Ovary (tissue), 10 donors: ENCODE data around the gene MTFR1L. TPM values are rescaled to one million over a fixed set of nuclear protein-coding genes. Genes with fewer than 3 reads are reported as not detected.

Experiments
- DNase-seq, 5 donors: peaks; one replicate each; pipeline ENCODE4 v3.0.0-alpha.2; 2019 to 2020
- H3K27ac ChIP-seq, 2 donors: fragments of 200-600 bp; one replicate each; pipeline versions ENCODE4 v1.5.1 to v1.8.0; 2019 to 2022
- H3K27me3 ChIP-seq: fragments of 200-600 bp; one replicate; pipeline ENCODE4 v1.8.0; 2022
- H3K36me3 ChIP-seq: fragments of 200-600 bp; sonication (generic); one replicate; pipeline ENCODE4 v1.5.1; 2019
- H3K4me1 ChIP-seq: one replicate; pipeline ENCODE4 v1.8.1; 2013; ENCODE audit warnings: mild to moderate bottlenecking, moderate library complexity; ENCODE audit not compliant: insufficient read depth
- H3K4me3 ChIP-seq: fragments of 200-600 bp; sonication (generic); one replicate; pipeline ENCODE4 v1.5.1; 2017
- H3K9me3 ChIP-seq, 2 donors: fragments of 200-600 bp in 1 of 2; sonication (generic) in 1 of 2; one replicate each; pipeline versions ENCODE4 v1.5.1 to v1.8.1; 2013 to 2019; ENCODE audit warnings: mild to moderate bottlenecking in 1 of 2, moderate library complexity in 1 of 2
- CTCF ChIP-seq, 3 donors: fragments of 450-650 bp in 2 of 3; fragments of 200-600 bp in 1 of 3; IDR thresholded peaks; one replicate each; pipeline versions ENCODE4 v1.5.1 to v1.8.0; 2016 to 2022; ENCODE audit warnings: antibody characterized with exemption in 3 of 3, mild to moderate bottlenecking in 1 of 3
- EP300 ChIP-seq: sonication (generic); formaldehyde crosslinking; IDR thresholded peaks from one replicate; pipeline ENCODE4 v1.6.1; 2017; ENCODE audit warnings: antibody characterized with exemption
- POLR2A ChIP-seq: fragments of 450-650 bp; IDR thresholded peaks from one replicate; pipeline ENCODE4 v1.6.1; 2017; ENCODE audit warnings: antibody characterized with exemption, mild to moderate bottlenecking, moderate library complexity
- WGBS, 3 donors: extraction: QIAGEN DNeasy Blood & Tissue Kit in 1 of 3; methylation state at CpG; one replicate each; pipeline versions ENCODE4 v1.1.5 to v1.1.7; 2013 to 2017; 5-methylcytosine and 5-hydroxymethylcytosine counted together
- intact Hi-C, 4 donors: fragments of 100-400 bp; cut with DNase I; formaldehyde crosslinking; loops; one replicate each; pipeline versions ENCODE4 v1.11.0 to v1.15.1; 2022 to 2023
- long read RNA-seq, 3 donors: library from polyadenylated mRNA in 2 of 3; unstranded in 2 of 3; transcript quantifications; one replicate each; pipeline ENCODE4 v2.0.0 and lab custom pipeline, GENCODE V29; 2021 to 2026
- polyA plus RNA-seq, 2 donors: library from polyadenylated mRNA; stranded (reverse); fragments of 200-250 nt in 1 of 2; fragments of 350-450 nt in 1 of 2; fragmentation: Illumina TruSeq in 1 of 2; extraction: RNeasy Lipid Tissue Mini Kit (QIAGEN cat#74804) in 1 of 2; gene quantifications; one replicate each; pipeline ENCODE4 v1.2.3, GENCODE V29; 2013 to 2014
- total RNA-seq, 7 donors: library from RNA; depleted of rRNA in 2 of 7; stranded (reverse); fragments of >200 nt in 2 of 7; fragmentation: NEBNext Ultra II Directional in 3 of 7; extraction: Animal tissue kit (Norgen Biotek cat#: 25700) in 3 of 7; gene quantifications; one replicate each; pipeline versions ENCODE4 v1.1.0 to v1.2.4, GENCODE V29; 2016 to 2023
- donor health status: DM: no; HTN: no; CAD: no; lungs with moderate emphysema.
- donor health status: DM: no; HTN: no; CAD: no.
- donor health status: Bipolar disorder and iron deficiency.
- donor health status: DM: yes; HTN: yes; CAD: no.
- donor health status: DM: no; HTN: no; CAD: no.
- donor health status: DM: yes; HTN: yes; CAD: no.

MTFR1L gene
- total RNA-seq: 100 to 1,000 TPM in 2 of 7 donors, 10 to 100 TPM in 5; 55.5 to 113 (median 97.4) TPM
- 10 to 100 TPM; 73.0 to 97.1 TPM for polyA plus RNA-seq
- long read RNA-seq, donor 1, transcript MTFR1L-214 (3 exons, 2,531 nt): minor isoform, 6 of 563 reads
- long read RNA-seq, donor 1, transcript MTFR1L-210 (7 exons, 1,873 nt): minor isoform, 77 of 563 reads
- long read RNA-seq, donor 1, transcript MTFR1L-204 (7 exons, 1,868 nt): minor isoform, 7 of 563 reads
- long read RNA-seq, donor 1, transcript MTFR1L-203 (7 exons, 2,004 nt): major isoform, 325 of 563 reads
- long read RNA-seq, donor 1, partial matches to known transcripts: 57 of 563 reads
- long read RNA-seq, donor 1, other reads (novel, unspliced or antisense): 83 of 563 reads
- long read RNA-seq, donor 2, transcript MTFR1L-203 (7 exons, 2,004 nt): major isoform, 12 of 18 reads
- long read RNA-seq, donor 2, partial matches to known transcripts: 0 of 18 reads
- long read RNA-seq, donor 2, other reads (novel, unspliced or antisense): 0 of 18 reads
- long read RNA-seq, donor 3, transcript MTFR1L-203 (7 exons, 2,004 nt): major isoform, 94 of 179 reads
- long read RNA-seq, donor 3, transcript MTFR1L-210 (7 exons, 1,873 nt): minor isoform, 19 of 179 reads
- long read RNA-seq, donor 3, partial matches to known transcripts: 38 of 179 reads
- long read RNA-seq, donor 3, other reads (novel, unspliced or antisense): 24 of 179 reads

GRCh38 chr1:25819491-25820246, at the start of gene MTFR1L:
MTFR1L (plus strand) TSS chr1:25819954; CDS start chr1:25823105, 3,151 bp downstream.
- peak within 1 kb of the TSS; percentile 99 for H3K4me3 ChIP-seq
- intact Hi-C loops: loop anchor here in 2 of 4 donors (5.0 to 10.0 kb wide), 3 partner anchors 55 to 185 kb away; partner anchors contain the start of genes PAQR7 (in 2 of the 2) and PAFAH2 (in 1 of the 2)
- H3K9me3 ChIP-seq: no peaks in the 10 kb centered on the region
- peaks cover 14% of the 10 kb centered on the region for H3K4me1 ChIP-seq
- H3K36me3 ChIP-seq: no peaks in the 10 kb centered on the region
- no peaks in the 10 kb centered on the region for H3K27me3 ChIP-seq
- peak within 1 kb of the TSS; percentile 74 to 86 for H3K27ac ChIP-seq
- TF ChIP-seq CTCF (IDR thresholded peaks at IDR 0.05) (no peak), POLR2A (peak; percentile 90), EP300 (no peak)
- WGBS, 3 donors: 0 to 2% (median 1%) methylated on average over 55 to 64 of the region's 64 CpGs
- DNase-seq: peak; percentile 86 to 91 (median 88)

GRCh38 chr1:25770541-25771220, 49.1 kb upstream of the MTFR1L start:
- 74 to 83% (median 83%) methylated on average over 14 of the region's 14 CpGs for WGBS, 3 donors
- Histone ChIP-seq H3K27ac (no peak overlapping the region), H3K4me3 (no peak overlapping the region), H3K36me3 (no peaks in the 10 kb centered on the region), H3K27me3 (no peaks in the 10 kb centered on the region), H3K9me3 (no peaks in the 10 kb centered on the region), H3K4me1 (peaks cover 2% of the 10 kb centered on the region)
- TF ChIP-seq POLR2A (no peak), CTCF (IDR thresholded peaks at IDR 0.05) (no peak), EP300 (no peak)
- intact Hi-C loops: no loop called here
- DNase-seq: no peak

- Histone ChIP-seq H3K9me3 (no peaks in the 10 kb centered on the region), H3K4me3 (no peak overlapping the region), H3K27ac (no peak overlapping the region), H3K27me3 (no peaks in the 10 kb centered on the region), H3K36me3 (no peaks in the 10 kb centered on the region), H3K4me1 (peaks cover 2% of the 10 kb centered on the region)
- DNase-seq: peak in 1 of 5 donors; percentile 36
- no peak for TF ChIP-seq EP300
- no peak for TF ChIP-seq POLR2A
- TF ChIP-seq CTCF (IDR thresholded peaks at IDR 0.05): no peak
- WGBS, 3 donors: 64 to 75% (median 69%) methylated on average over 34 of the region's 34 CpGs
- intact Hi-C loops: no loop called here
These were observed 48.3 kb upstream of the MTFR1L start for GRCh38 chr1:25771221-25772114.
